Measurements from ENCODE around the gene ARFGAP3.

The ARFGAP3 gene

DNA sequence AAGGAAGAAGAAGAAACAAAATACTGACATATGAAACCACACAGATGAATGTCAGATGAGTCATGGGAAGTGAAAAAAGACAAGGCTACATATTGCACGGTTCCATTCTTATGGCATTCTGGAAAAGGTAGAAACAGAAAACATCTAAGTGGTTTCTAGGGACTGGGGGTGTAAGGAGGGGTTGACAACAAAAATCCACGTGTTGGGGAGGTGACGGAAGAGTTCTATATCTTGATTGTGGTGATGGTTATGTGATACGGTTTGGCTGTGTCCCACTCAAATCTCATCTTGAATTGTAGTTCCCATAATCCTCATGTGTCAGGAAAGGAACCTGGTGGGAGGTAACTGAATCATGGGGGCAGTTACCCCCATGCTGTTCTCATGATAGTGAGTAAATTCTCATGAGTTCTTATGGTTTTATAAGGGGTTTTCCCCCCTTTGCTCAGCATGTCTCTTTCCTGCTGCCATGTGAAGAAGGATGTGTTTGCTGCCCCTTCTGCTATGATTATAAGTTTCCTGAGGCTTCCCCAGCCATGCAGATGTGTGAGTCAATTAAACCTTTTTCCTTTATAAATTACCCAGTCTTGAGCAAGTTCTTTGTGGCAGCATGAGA is 6.4 kb upstream of the ARFGAP3 start:
- DNase-seq (ENCODE audit: low read depth), result peak; percentile 14

DNA sequence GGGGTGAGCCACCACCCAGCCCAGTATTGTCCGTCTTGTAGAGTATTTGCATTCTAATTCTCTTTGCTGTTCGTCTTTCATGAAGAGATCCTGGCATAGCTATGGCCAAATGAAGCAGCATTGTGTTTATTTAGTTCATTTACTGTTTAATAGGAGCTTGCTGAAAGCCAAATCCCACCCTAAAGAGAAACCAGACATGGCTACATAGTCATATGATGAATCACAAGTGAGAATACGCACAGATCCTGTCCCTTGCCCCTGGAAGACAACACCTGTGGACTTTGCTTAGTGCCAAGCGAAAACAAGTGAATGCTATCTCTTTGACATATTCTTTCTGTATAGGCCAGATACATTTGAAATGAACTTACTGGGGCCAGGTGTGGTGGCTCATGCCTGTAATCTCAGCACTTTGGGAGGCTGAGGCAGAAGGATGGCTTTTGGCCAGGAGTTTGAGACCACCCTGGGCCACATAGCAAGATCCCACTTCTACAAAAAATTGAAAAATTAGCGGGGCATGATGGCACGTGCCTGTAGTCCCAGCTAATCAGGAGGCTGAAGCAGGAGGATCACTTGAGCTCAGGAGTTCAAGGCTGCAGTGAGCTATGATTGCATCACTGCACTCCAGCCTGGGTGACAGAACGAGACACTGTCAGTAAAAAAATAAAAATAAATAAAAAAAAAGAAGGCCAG is 5.1 kb upstream of the ARFGAP3 start:
- no peak for DNase-seq (ENCODE audit: low read depth)

DNA sequence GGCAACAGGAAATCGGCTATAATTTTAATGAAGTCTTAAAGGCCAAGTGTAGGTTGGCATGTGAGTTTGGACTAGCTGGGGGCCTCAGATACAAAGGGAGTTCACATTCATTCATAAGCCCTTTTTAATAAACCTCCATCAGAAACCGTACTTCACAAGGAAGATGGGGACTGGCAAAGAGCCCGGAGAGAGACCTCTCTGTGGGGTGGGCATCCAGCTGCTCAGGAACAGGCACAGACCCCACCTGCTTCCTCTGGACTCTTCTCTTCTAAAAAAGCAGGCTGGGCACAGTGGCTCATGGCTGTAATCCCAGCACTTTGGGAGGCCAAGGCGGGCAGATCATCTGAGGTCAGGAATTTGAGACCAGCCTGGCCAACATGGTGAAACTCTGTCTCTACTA is 3.9 kb upstream of the ARFGAP3 start:
- no peak for DNase-seq (ENCODE audit: low read depth)

DNA sequence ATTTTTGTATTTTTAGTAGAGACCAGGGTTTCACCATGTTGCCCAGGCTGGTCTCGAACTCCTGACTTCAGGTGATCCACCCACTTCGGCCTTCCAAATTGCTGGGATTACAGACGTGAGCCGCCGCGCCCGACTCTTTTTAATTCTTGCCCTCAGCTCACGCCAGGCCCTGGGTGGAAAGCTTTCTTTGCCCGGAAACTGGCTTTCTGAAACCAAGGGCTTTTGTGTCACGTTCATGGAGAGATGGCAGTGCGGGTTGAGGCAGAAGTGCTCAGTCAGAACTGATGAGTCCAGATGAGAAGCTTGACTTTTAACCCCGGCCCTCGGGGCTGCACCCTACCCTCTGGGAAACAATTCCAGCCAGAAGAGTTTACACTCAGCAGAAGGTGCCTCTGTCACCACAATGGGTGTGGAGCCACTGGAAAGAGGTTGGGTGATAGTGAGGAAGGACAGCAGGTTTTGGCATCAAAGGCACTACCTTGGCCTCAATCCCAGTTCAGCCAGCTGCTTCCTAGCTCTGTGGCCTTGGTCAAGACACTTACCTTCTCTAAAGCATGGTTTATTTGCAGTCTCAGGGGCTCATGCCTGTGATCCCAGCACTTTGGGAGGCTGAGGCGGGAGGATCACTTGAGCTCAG is 890 bp upstream of the ARFGAP3 start:
- DNase-seq (ENCODE audit: low read depth), result no peak

DNA sequence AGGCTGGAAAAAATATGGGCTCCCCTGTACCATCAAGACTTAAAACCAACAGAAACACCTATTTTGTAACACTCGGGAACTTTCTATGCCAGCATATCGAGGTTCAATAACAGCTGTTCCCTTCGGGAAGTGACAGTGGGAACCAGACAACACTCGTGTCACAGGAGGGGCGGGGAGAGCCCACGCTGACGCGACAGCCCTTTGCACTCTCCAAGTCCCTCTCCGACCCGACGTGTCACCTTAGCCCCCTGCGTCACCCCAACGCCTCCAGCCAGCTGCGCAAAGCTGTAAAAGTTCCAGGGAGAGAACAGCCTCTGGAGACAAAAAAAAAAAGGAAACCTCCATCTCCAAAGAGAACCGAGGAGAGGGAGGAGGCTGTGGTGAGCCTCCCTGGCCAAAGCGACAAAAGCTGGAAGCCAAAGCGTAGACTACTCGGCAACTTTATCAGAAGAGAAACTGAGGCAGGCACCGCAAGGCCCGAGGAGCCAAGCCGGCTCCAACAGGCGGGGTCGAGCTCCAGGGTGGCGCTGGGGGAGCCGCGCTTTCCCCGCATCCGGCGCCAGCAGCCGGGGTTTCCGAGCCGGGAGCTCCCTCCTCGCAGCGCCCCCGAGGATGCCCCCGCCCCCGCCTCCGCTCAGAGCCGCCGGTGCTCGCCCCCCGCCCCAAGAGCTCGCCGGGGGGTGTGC is 751 bp downstream of the ARFGAP3 start:
- peak; percentile 45 for DNase-seq (ENCODE audit: low read depth)

DNA sequence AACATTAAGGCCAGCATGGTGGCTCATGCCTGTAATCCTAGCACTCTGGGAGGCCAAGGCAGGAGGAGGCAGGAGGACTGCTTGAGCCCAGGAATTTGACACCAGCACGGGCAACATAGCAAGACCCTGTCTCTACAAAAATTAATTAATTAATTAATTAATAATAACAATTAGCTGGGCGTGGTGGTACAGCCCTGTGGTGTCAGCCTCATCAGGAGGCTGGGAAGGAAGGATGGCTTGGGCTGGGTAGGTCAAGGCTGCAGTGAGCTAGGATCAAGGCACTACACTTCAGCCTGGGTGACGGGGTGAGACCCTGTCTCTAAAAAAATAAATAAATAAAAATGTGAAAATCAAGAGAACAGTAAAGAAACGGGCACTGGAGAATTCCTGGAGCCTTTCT is 1.4 kb downstream of the ARFGAP3 start:
- DNase-seq (ENCODE audit: low read depth), result no peak

DNA sequence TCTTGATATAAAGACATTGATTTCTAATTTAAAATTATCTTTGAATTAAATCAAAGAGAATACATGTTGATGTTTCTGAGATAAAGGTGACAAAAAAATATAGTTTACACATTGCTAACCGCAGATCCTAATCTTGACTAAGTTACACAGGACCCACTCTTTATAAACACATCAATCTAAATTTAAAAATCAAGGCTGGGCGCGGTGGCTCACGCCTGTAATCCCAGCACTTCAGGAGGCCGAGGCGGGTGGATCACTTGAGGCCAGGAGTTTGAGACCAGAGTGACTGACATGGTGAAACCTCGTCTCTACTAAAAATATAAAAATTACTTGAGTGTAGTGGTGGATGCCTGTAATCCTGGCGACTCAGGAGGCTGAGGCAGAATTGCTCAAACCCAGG is 1.9 kb downstream of the ARFGAP3 start:
- no peak for DNase-seq (ENCODE audit: low read depth)

DNA sequence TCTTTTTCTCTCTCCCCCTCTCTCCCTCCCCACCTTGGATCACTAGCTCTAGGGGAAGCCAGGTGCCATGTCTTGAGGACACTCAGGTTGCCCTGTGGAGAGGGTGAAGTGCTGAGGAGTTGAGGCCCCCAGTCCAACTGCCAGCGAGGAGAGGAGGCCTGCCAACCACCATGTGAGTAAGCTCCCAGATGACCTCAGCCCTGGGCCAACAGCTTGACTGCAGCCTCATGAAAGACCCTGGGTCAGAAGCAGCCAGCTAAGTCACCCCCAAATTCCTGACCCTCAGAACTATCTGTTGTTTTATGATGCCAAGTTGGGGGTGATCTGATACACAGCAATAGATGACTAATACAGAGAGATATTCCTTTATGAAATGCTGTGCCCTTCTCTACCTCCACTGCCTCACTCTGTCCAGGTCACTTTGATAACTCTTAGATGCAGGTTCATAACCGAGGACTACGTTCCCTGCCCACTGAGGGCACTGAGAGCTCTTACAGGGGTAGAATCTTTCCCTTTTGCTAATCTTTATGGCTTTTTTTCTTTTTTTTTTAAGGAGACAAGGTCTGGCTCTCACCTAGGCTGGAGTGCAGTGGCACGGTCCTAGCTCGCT is 8.0 kb downstream of the ARFGAP3 start:
- no peak for DNase-seq (ENCODE audit: low read depth)

DNA sequence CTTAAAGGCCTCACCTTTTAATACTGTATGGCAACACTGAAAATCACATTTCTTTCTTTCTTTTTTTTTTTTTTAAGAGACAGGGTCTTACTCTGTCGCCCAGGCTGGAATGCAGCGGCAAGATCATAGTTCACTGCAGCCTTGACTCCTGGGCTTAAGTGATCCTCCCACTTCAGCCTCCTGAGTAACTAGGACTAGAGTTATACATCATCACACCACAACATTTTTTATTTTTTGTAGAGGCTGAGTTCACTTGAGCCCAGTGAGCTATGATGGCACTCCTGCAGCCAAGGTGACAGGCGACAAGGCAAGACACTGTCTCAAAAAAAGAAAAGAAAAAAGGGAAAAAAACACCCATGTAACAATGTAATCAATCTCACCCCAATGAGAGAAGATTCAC is 10.0 kb downstream of the ARFGAP3 start:
- no peak for DNase-seq (ENCODE audit: low read depth)

DNA sequence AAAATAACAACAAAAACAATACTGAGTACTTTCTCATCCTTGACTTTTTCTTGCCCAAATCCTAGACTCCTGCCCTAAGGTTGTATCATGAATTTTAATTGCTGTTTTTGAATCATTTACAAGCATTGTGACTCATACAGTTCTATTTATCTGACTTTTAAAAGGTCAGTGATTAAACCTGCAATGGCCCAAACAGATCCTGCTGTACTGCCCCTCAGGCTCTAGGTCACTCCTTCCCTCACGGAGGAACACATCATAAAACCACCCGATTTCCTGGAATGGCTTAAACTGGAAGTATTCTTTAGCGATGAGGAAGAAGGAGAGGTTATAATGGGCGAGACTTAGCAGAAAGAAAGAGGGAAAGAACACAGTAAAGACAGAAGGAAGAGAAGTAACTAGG is 12.3 kb downstream of the ARFGAP3 start:
- DNase-seq (ENCODE audit: low read depth), result no peak

DNA sequence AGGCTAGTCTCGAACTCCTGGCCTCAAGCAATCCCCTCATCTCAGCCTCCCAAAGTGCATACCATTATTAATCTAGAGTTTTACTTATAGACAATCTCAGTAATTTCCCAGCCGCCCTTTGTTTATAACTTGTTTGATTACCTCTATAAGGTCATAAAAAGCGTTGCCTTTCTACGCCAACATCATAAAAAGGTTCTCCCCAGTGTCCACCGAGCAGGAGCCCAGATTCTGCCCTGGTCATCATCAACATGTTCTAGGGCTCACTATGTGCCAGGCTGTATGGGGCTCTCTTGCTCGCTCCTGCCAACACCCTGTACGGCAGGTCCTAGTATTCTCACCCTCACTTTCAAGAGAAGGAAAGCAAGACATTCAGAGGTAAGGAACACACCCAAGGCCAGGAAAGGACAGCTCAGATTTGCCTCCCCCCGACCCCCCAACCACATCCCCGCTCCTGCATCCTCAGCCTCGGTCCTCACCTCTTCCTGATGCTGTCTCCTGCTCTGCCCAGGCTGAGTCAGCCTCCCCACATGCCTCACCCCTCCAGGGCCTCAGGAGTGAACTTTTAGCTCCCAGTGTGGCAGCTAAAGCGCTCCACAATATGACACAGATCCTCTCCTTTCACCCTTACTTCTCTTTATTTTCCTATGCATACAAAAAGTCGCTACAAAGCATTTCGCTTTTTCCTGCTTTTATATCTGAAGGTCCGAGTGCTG is 14.3 kb downstream of the ARFGAP3 start:
- DNase-seq (ENCODE audit: low read depth), result no peak

DNA sequence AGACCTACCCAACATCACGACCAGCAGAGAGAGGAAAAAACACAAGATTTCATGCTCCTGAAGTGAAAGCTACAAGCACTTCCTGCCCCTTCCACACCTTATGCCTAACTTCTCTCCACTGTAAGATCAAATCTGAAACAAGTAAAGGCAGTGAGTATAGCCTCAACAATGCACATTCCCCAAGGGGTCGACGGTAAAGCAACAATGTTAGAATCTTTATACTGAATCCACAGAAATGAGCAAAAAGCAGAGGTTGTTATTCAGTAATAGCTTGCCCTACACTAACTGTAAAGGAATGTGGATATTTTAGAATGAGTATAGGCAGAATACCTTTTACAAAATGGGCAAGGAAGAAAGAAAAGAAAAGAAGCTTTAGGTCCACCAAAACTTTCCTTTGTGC is 15.6 kb downstream of the ARFGAP3 start:
- no peak for DNase-seq (ENCODE audit: low read depth)

DNA sequence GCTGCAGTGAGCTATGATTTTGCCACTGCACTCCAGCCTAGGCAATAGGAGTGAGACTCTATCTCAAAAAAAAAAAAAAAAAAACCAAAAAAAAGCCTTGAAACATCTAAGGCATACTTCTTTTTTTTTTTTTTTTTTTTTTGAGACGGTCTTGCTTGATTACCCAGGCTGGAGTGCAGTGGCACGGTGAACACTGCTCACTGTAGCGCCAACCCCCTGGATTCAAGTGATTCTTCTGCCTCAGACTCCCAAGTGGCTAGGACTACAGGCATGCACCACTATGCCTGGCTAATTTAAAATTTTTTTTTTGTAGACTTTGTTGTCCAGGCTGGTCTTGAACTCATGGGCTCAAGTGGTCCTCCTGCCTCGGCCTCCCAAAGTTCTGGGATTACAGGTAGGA is 19.5 kb downstream of the ARFGAP3 start:
- no peak for DNase-seq (ENCODE audit: low read depth)

DNA sequence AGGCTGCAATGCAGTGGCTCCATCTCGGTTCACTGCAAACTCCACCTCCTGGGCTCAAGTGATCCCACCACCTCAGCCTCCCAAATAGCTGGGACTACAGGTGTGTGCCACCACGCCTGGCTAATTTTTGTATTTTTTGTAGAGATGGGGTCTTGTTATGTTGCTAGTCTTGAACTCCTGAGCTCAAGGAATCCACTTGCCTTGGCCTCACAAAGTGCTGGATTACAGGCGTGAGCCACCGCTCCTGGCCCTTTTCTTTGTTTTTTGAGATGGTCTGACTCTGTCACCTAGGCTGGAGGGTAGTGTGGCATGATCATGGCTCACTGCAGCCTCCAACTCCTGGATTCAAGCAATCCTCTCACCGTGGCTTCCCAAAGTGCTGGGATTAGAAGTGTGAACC is 21.0 kb downstream of the ARFGAP3 start:
- DNase-seq (ENCODE audit: low read depth), result no peak

DNA sequence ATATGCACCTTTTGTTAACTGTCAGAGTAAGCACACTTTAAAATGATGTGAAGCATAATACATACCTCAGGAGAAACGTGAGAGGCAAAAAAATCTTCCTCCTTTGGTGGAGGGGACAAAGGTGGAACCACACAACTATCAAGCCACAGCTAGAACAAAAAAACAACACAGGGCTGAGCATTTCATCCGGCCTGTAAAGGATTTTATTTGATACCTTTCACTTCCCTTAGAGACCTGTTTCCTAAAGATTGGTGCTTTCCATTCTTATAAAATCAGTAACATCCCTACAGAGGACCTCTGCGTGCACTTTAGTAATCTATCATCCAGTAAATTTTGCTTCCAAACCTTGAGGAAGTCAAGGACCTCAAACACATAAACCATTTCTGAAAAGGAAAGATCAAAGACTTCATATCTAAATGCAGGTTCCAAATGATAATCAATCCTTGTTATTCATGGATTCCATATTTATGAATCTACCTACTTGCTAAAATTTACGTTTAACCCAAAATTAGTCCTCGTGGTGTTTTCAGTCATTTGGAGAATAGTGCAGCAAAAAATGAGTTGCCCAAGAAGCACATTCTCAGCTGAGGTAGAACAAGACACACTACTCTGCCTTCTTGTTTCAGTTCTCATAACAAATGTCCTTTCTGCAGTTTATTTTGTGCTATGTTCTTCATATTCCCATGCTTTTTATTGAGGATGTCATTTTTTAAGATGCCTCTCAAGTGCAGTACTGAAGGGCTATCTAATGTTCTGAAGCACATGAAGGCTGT is 22.7 kb downstream of the ARFGAP3 start:
- DNase-seq (ENCODE audit: low read depth), result no peak

DNA sequence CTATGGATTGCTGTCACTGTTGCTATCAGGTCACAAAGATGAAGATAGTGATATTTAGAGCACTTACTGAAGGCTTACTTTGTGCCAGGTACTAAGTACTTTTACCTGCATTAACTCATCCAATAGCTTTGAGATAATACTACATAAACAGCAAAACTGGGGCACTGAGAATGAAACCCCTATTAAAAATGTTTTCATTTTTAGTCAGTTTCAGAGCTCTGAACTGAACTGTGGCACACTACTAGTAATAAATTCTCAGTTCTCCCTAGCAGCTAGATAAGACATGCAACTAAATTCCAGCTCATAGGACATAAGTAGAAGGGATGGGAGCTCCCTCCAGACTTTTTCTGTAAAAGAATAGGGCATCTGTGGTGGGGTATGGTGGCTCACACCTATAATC is 24.0 kb downstream of the ARFGAP3 start:
- no peak for DNase-seq (ENCODE audit: low read depth)

DNA sequence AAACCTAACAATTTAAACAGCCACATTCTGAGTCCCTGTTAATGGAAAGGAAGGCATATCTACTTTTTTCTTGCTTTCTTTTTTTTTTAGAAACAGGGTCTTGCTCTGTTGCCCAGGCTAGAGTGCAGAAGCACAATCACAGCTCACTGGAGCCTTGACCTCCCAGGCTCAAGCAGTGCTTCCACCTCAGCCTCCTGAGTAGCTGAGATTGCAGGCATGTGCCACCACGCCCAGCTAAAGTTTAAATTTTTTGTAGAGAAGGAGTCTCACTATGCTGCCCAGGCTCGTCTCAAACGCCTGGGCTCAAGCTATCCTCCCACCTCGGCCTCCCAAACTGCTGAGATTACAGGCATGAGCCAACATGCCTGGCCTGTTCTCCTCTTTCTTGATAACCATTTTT is 25.4 kb downstream of the ARFGAP3 start:
- no peak for DNase-seq (ENCODE audit: low read depth)

DNA sequence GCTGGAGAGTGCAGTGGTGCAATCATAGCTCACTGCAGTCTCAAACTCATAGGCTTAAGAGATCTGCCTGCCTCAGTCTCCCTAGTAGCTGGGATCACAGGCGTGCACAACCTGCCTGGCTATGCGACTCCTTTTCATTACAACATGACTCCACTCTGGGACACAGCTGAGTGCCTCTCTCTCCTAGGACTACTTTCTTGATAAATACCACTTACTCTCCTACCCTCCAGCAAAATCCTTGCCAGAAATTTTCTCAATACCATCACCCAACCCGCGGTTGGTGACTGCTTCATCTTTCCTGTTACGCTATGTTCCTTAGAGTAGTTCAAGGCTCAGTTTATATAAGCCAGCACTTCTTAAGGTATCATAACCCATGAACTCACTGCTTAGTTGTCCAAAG is 26.9 kb downstream of the ARFGAP3 start:
- DNase-seq (ENCODE audit: low read depth), result no peak

DNA sequence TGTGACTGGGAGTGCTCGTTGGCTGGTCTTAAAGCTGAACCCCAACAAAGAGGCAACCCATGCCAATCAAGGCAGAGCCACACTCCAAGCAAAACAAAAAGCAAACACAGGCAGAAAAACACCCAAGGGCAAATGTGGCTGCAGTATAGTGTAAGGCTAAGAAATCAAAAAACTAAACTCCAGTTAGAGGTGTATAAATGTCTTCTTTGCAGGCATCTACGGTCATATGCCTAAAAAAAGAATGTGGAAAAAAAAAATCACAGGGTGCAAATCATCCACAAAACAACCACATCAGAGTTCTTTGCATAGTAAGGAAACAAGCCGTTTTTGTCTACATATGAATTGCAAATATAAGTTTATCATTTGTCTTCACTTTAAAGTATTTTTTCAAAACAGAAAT is 27.8 kb downstream of the ARFGAP3 start:
- DNase-seq (ENCODE audit: low read depth), result no peak

DNA sequence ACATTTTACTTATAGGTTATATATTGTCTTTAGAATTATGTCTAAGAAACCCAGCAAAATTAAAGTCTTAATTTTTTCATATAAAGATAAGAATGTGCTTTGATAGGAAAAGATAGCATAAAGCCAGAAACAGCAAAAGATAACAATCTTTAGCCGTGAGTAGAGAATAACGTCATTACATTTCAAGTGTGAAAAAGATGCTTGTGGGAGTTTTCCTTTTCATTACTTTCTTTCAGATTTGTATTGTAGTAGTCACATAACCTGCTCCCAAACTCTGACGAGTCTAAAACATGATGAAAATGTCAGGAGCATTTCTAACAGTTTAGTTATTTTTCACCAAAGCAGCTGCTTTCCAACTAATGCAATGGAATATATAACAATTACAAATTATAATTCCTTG is 31.3 kb downstream of the ARFGAP3 start:
- no peak for DNase-seq (ENCODE audit: low read depth)

DNA sequence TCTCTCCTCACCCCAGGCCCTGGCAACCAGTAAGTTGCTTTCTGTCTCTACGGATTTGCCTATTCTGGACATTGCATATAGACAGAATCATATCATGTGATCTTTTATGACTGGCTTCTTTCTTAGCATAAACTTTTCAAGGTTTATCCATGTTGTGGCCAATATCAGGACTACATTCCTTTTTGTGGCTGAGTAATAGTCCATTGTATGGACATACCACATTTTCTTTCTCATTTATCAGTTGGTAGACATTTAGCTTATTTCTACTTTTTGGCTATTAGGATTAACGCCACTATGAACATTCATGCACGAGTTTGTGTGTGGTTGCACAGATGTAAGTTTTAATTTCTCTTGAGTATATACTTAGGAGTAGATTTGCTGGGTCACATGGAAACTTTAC is 35.7 kb downstream of the ARFGAP3 start:
- no peak for DNase-seq (ENCODE audit: low read depth)

Measured in activated gamma-delta T cell treated with anti-CD3 and anti-CD28 coated beads, Interleukin-2, amount 50 U/mL, for 16 hours (primary cell).